Heart left ventricle (tissue), 16 donors: ENCODE measurements around the gene MAFF. TPM values are rescaled to one million over a fixed set of nuclear protein-coding genes. Genes with fewer than 3 reads are reported as not detected.
"Not testable (repeated sequence)": the region's sequence is repeated elsewhere in the genome, so short reads cannot be mapped to it uniquely, and the experiment has no call there.

Experiments
- ATAC-seq, 4 donors: fragments of 200-7000 bp; cut with Tn5 transposase; one replicate each; pipeline ENCODE4 v1.9.1; 2020 to 2022; ENCODE audit warnings: moderate library complexity in 4 of 4, mild to moderate bottlenecking in 3 of 4, moderate number of reproducible peaks in 1 of 4
- DNase-seq, 5 donors: peaks; one replicate each; pipeline ENCODE4 v3.0.0-alpha.2; 2020
- H3K27ac ChIP-seq, 12 donors: fragments of 200-600 bp; sonication (generic) in 4 of 12; one replicate each; pipeline versions ENCODE4 v1.5.0 to v1.8.0; 2016 to 2022; ENCODE audit warnings: mild to moderate bottlenecking in 2 of 12
- H3K27me3 ChIP-seq, 9 donors: fragments of 200-600 bp; sonication (generic) in 2 of 9; one replicate each; pipeline versions ENCODE4 v1.5.1 to v1.8.0; 2016 to 2022; ENCODE audit warnings: mild to moderate bottlenecking in 3 of 9
- H3K36me3 ChIP-seq, 9 donors: fragments of 200-600 bp; sonication (generic) in 2 of 9; one replicate each; pipeline versions ENCODE4 v1.5.0 to v1.8.0; 2018 to 2022; ENCODE audit warnings: mild to moderate bottlenecking in 2 of 9
- H3K4me1 ChIP-seq, 12 donors: fragments of 200-600 bp; sonication (generic) in 4 of 12; one replicate each; pipeline versions ENCODE4 v1.5.0 to v1.8.0; 2016 to 2022; ENCODE audit warnings: mild to moderate bottlenecking in 3 of 12
- H3K4me3 ChIP-seq, 12 donors: fragments of 200-600 bp; sonication (generic) in 4 of 12; one replicate each; pipeline versions ENCODE4 v1.5.0 to v1.8.0; 2017 to 2022; ENCODE audit warnings: mild to moderate bottlenecking in 9 of 12, moderate library complexity in 4 of 12
- H3K9me3 ChIP-seq, 12 donors: fragments of 200-600 bp; sonication (generic) in 4 of 12; one replicate each; pipeline versions ENCODE4 v1.5.0 to v1.8.0; 2016 to 2022; ENCODE audit warnings: mild to moderate bottlenecking in 1 of 12
- POLR2A ChIP-seq, 2 donors: fragments of 450-650 bp; IDR thresholded peaks; one replicate each; pipeline ENCODE4 v1.6.1; 2017; ENCODE audit warnings: antibody characterized with exemption in 2 of 2, mild to moderate bottlenecking in 2 of 2, moderate library complexity in 2 of 2
- WGBS, 4 donors: extraction: QIAGEN DNeasy Blood & Tissue Kit in 2 of 4; methylation state at CpG; one replicate each; pipeline versions ENCODE4 v1.1.5 to v1.1.7; 2013 to 2018; 5-methylcytosine and 5-hydroxymethylcytosine counted together
- intact Hi-C, 10 donors: fragments of 100-400 bp; cut with DNase I; formaldehyde crosslinking; loops; one replicate each; pipeline versions ENCODE4 v1.11.1 to v1.14.2; 2022
- polyA plus RNA-seq, 2 donors: library from polyadenylated mRNA; stranded (reverse); fragments of 200-250 nt; gene quantifications; one replicate each; pipeline ENCODE4 v1.2.3, GENCODE V29; 2013
- total RNA-seq, 9 donors: library from RNA; depleted of rRNA in 2 of 9; stranded (reverse); fragments of >200 nt in 2 of 9; fragmentation: NEBNext Ultra II Directional in 3 of 9; extraction: Animal tissue kit (Norgen Biotek cat#: 25700) in 3 of 9; gene quantifications; one replicate each; pipeline versions ENCODE4 v1.1.0 to v1.2.4, GENCODE V29; 2016 to 2023
- TF ChIP-seq, protein P1 (sequence below), 12 donors: fragments of 200-600 bp; sonication (generic) in 4 of 12; IDR thresholded peaks; one replicate each; pipeline versions ENCODE4 v1.5.0 to v1.8.0; 2018 to 2022; ENCODE audit warnings: antibody characterized with exemption in 12 of 12, mild to moderate bottlenecking in 5 of 12
- donor health status: ischemic (EF 13 %, LVEDD 7.1; RV severe dilation, severe dysfunction).
- donor health status: healthy with polysubstance abuse.
- donor health status: DM: no; HTN: yes; CAD: no.
- donor health status: DM: no; HTN: no; CAD: no.
- donor health status: ischemic (EF 25% LVEDD 6.9; RV normal size, moderate dysfunction).
- donor health status: ischemic (EF 25% LVEDD 5.7; RV mildly dilated, moderate dysfunction).
- donor health status: healthy.
- donor health status: DM: yes; HTN: yes; CAD: no.
- donor health status: ischemic (EF 35%, LVEDD 5.7; RV mildly dilated, moderate dysfunction).
- donor health status: nonischemic (EF 11% LVEDD 7.7; RV severe dilation, severe dysfunction).
- donor health status: DM: yes; HTN: yes; CAD: no.
- donor health status: PGD.
- donor health status: ischemic (EF 29% LVEDD 5.4; RV normal size, mild dysfunction).
- donor health status: nonischemic (EF 23%, LVEDD 6.1; RV moderate dilation, normal function).

MAFF gene
- total and polyA plus RNA-seq, 11 donors: 1.9 to 36.0 (median 4.7) TPM

DNA sequence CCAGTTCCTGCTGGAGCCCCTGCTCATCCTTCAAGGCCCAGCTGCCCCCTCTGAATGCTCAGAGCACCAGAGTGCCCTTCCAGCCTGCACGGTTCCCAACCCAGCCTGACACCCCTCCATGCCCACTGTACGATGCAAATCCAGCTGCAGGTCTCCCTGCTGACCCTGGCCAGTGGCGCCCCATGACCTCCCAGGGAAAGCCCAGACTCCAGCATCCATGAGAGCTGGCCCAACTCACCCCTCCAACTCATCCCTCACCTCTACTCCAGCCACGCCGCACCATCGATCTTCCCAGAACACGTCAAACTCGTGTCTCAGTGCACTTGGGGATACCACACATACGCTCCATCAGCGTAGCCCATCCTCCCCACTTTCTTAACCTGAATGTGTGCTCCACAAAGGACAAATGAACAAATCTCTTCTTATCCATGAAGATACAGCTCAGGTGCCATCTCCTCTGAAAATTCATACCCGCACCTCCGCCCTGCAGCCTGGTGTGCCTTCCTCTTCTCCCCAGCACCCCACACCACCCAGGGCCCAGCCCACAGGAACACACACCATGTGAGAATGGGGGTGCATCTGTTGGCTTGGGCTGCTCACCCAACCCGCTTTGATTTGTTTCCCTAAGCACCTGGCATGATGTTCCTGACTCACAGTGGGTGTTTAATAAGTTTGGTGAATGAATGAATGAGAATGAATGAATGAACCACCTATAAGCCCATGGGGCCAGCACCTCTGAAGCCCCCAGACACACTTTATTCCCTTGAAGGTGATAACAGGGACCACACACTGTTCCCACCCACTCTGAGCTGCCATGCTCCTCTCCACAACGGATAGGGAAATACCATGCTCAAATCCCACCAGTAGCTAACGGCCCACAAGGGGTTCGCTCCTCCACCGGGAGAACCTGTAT, 26.3 kb upstream of the MAFF start:
- intact Hi-C loops: loop anchor here in 1 of 10 donors (5.0 kb wide), 1 partner anchor 142 kb away; the partner anchor contains the start of gene CSNK1E
- WGBS, 4 donors: 88 to 92% (median 88%) methylated on average over 16 to 17 of the region's 17 CpGs
- no peaks in the 10 kb centered on the region for H3K36me3 ChIP-seq
- H3K27me3 ChIP-seq: no peaks in the 10 kb centered on the region
- no peaks in the 10 kb centered on the region for H3K9me3 ChIP-seq
- H3K4me3 ChIP-seq: peak overlapping the region in 1 of 12 donors; percentile 8
- ATAC-seq: no peak
- peak overlapping the region in 11 of 12 donors; percentile 61 to 98 (median 81) for H3K27ac ChIP-seq
- no peak for DNase-seq
- peaks cover 3 to 74% (median 43%) of the 10 kb centered on the region in 12 donors for H3K4me1 ChIP-seq
- TF ChIP-seq, protein P1, sequence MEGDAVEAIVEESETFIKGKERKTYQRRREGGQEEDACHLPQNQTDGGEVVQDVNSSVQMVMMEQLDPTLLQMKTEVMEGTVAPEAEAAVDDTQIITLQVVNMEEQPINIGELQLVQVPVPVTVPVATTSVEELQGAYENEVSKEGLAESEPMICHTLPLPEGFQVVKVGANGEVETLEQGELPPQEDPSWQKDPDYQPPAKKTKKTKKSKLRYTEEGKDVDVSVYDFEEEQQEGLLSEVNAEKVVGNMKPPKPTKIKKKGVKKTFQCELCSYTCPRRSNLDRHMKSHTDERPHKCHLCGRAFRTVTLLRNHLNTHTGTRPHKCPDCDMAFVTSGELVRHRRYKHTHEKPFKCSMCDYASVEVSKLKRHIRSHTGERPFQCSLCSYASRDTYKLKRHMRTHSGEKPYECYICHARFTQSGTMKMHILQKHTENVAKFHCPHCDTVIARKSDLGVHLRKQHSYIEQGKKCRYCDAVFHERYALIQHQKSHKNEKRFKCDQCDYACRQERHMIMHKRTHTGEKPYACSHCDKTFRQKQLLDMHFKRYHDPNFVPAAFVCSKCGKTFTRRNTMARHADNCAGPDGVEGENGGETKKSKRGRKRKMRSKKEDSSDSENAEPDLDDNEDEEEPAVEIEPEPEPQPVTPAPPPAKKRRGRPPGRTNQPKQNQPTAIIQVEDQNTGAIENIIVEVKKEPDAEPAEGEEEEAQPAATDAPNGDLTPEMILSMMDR (IDR thresholded peaks at IDR 0.05): no peak
- no peak for TF ChIP-seq POLR2A (IDR thresholded peaks at IDR 0.05)

DNA sequence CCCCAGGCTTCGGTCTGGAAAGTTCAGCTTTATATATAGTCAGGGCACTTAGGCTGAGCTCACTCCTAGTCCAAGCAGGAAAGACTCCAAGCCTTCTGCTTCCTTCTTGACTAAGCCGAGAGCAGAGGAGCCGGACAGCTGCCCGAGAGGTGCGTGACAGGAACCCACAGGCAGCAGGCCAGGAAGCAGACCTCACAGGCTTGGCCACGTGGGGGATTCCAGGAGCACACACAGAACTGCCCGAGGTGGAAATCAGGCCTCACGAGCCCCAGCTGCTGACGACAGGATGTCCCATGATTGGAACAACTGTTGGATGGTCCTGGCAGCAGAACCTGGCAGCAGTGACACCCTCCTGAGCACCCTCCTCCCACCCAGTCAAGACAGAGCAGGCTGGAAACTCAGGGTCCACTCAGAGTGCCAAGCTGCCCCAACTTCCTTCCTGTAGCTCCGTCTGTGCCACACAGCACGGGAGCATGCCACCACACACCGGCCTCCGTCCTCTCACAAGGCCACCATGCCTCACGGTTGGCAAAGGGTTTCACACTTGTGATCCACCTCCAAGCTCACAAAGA, 25.5 kb upstream of the MAFF start:
- intact Hi-C loops: loop anchor here in 1 of 10 donors (5.0 kb wide), 1 partner anchor 141 kb away; the partner anchor contains the start of gene CSNK1E

DNA sequence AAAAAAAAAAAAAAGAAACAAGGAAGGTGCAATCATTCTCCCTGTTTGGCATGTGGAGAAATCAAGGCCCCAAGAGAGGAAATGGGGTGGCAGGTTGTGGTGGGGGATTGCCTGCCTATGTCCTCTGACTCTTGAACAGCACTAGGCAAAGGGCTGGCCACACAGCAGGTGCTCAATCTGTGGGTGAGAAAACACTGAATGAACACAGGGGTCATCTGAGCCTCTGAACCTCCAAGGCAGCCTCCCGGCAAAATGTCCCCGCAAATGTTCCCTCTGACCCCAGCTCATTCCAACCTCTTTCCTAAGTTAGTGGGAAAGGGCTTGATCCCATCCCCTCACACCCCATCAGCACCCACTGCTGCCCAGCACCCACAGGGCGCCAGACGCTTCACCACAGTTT, 24.8 kb upstream of the MAFF start:
- 92 to 97% (median 96%) methylated on average over 4 of the region's 4 CpGs for WGBS, 4 donors
- no peaks in the 10 kb centered on the region for H3K9me3 ChIP-seq
- no peaks in the 10 kb centered on the region for H3K27me3 ChIP-seq
- ATAC-seq (no peak), DNase-seq (no peak)
- peak overlapping the region in 11 of 12 donors; percentile 39 to 98 (median 81) for H3K27ac ChIP-seq
- intact Hi-C loops: loop anchor here in 1 of 10 donors (5.0 kb wide), 1 partner anchor 140 kb away; the partner anchor contains the start of gene CSNK1E
- peaks cover 6 to 85% (median 52%) of the 10 kb centered on the region in 12 donors for H3K4me1 ChIP-seq
- TF ChIP-seq, protein P1 (IDR thresholded peaks at IDR 0.05): no peak
- TF ChIP-seq POLR2A (IDR thresholded peaks at IDR 0.05): no peak
- no peaks in the 10 kb centered on the region for H3K36me3 ChIP-seq
- no peak overlapping the region for H3K4me3 ChIP-seq

More for the DNA sequence above, 25.5 kb upstream of the MAFF start:
- Histone ChIP-seq H3K27ac (peak overlapping the region; percentile 39 to 98 (median 80)), H3K36me3 (no peaks in the 10 kb centered on the region), H3K4me3 (peak overlapping the region in 1 of 12 donors; percentile 8), H3K4me1 (peaks cover 6 to 82% (median 51%) of the 10 kb centered on the region in 12 donors), H3K27me3 (no peaks in the 10 kb centered on the region), H3K9me3 (no peaks in the 10 kb centered on the region)
- no peak for TF ChIP-seq POLR2A (IDR thresholded peaks at IDR 0.05)
- TF ChIP-seq, protein P1 (IDR thresholded peaks at IDR 0.05): no peak
- ATAC-seq (peak; percentile 71 to 82 (median 78)), DNase-seq (peak; percentile 84 to 95 (median 88))
- 18 to 37% (median 22%) methylated on average over 8 to 14 of the region's 14 CpGs for WGBS, 4 donors

DNA sequence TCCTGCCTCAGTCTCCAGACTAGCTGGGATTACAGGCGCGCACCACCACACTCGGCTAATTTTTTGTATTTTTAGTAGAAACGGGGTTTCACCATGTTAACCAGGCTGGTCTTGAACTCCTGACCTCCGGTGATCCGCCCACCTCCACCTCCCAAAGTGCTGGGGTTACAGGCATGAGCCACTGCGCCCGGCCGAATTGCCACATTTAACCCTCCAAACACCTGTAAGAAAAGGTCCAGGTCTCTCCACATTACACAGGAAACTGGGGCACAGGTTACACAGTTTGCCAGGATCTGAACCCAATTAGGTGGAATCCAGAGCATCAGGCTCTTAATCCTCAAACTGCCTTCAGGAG, 24.2 kb upstream of the MAFF start:
- not testable (repeated sequence) for DNase-seq, H3K27me3 ChIP-seq, H3K4me3 ChIP-seq, H3K9me3 ChIP-seq, H3K36me3 ChIP-seq, ATAC-seq
- peak overlapping the region; percentile 28 to 98 (median 78) for H3K27ac ChIP-seq
- peaks cover 6 to 85% (median 47%) of the 10 kb centered on the region in 12 donors for H3K4me1 ChIP-seq
- 85 to 94% (median 90%) methylated on average over 9 of the region's 9 CpGs for WGBS, 4 donors
- intact Hi-C loops: loop anchor here in 1 of 10 donors (5.0 kb wide), 1 partner anchor 140 kb away; the partner anchor contains the start of gene CSNK1E
